Loucy (cell line): ENCODE results near the gene CAVIN1.

ENCODE experiments used
- CTCF ChIP-seq: fragments of 200-600 bp; sonication (generic); conservative IDR thresholded peaks from 2 replicates; pipeline ENCODE4 v1.5.1; 2014; ENCODE audit warnings: mild to moderate bottlenecking, antibody characterized with exemption, low read length
- EZH2phosphoT487 ChIP-seq: fragments of 200-600 bp; IDR thresholded peaks from 2 replicates; pipeline ENCODE4 v1.6.1; 2018; ENCODE audit warnings: antibody characterized with exemption, mild to moderate bottlenecking, moderate library complexity, borderline replicate concordance

GRCh38 chr17:42373896-42374295 lies 49.2 kb downstream of the CAVIN1 start:
- no peak for TF ChIP-seq EZH2phosphoT487
- TF ChIP-seq CTCF: no peak
